HepG2 (cell line): ENCODE measurements around the gene FIGNL1. TPM values are rescaled to one million over a fixed set of nuclear protein-coding genes. Genes with fewer than 3 reads are reported as not detected.

ENCODE experiments used
- ARID5B ChIP-seq: IDR thresholded peaks from 2 replicates; pipeline ENCODE4 v1.4.0; 2020; ENCODE audit warnings: mild to moderate bottlenecking, missing genetic modification reagents
- ATF7 ChIP-seq, 2 experiments: fragments of 450-650 bp in 1 of 2; sonication (generic) in 1 of 2; formaldehyde crosslinking in 1 of 2; IDR thresholded peaks; 2 replicates each; pipeline versions ENCODE4 v1.4.0 to v1.6.1; 2016 to 2020; ENCODE audit warnings: antibody characterized with exemption in 1 of 2, mild to moderate bottlenecking in 1 of 2, missing genetic modification reagents in 1 of 2
- HOMEZ ChIP-seq: IDR thresholded peaks from 2 replicates; pipeline ENCODE4 v1.6.1; 2016; ENCODE audit warnings: low read depth
- HOXA5 ChIP-seq: sonication (generic); formaldehyde crosslinking; IDR thresholded peaks from 2 replicates; pipeline ENCODE4 v1.4.0; 2020; ENCODE audit warnings: missing genetic modification reagents
- JUN ChIP-seq: sonication (generic); formaldehyde crosslinking; IDR thresholded peaks from 2 replicates; pipeline ENCODE4 v1.4.0; 2020; ENCODE audit warnings: mild to moderate bottlenecking, missing genetic modification reagents
- MTA1 ChIP-seq: sonication (generic); formaldehyde crosslinking; IDR thresholded peaks from 2 replicates; pipeline ENCODE4 v1.4.0; 2020; ENCODE audit warnings: missing genetic modification reagents, mild to moderate bottlenecking, borderline replicate concordance
- MTF1 ChIP-seq: sonication (generic); formaldehyde crosslinking; IDR thresholded peaks from 2 replicates; pipeline ENCODE4 v1.5.0; 2020; ENCODE audit warnings: missing genetic modification reagents
- TARDBP ChIP-seq: sonication (generic); formaldehyde crosslinking; IDR thresholded peaks from 2 replicates; pipeline ENCODE4 v1.8.0; 2022; ENCODE audit warnings: mild to moderate bottlenecking, missing genetic modification reagents
- ZIK1 ChIP-seq: sonication (generic); formaldehyde crosslinking; IDR thresholded peaks from 2 replicates; pipeline ENCODE4 v1.5.0; 2020; ENCODE audit warnings: mild to moderate bottlenecking, low read depth, missing genetic modification reagents, borderline replicate concordance
- ZNF280B ChIP-seq: sonication (generic); formaldehyde crosslinking; IDR thresholded peaks from 2 replicates; pipeline ENCODE4 v1.5.0; 2020; ENCODE audit warnings: missing genetic modification reagents, mild to moderate bottlenecking, borderline replicate concordance
- ZNF543 ChIP-seq: sonication (generic); formaldehyde crosslinking; IDR thresholded peaks from 2 replicates; pipeline ENCODE4 v1.4.0; 2020; ENCODE audit warnings: mild to moderate bottlenecking, missing genetic modification reagents
- ZNF564 ChIP-seq: sonication (generic); formaldehyde crosslinking; IDR thresholded peaks from 2 replicates; pipeline ENCODE4 v1.8.1; 2023; ENCODE audit warnings: mild to moderate bottlenecking, missing genetic modification reagents
- ZNF576 ChIP-seq: sonication (generic); formaldehyde crosslinking; IDR thresholded peaks from 2 replicates; pipeline ENCODE4 v1.4.0; 2020; ENCODE audit warnings: mild to moderate bottlenecking, missing genetic modification reagents
- ZNF687 ChIP-seq: sonication (generic); formaldehyde crosslinking; IDR thresholded peaks from 2 replicates; pipeline ENCODE4 v1.5.1; 2020; ENCODE audit warnings: mild to moderate bottlenecking, missing genetic modification reagents, moderate library complexity
- ZNF777 ChIP-seq: sonication (generic); formaldehyde crosslinking; IDR thresholded peaks from 2 replicates; pipeline ENCODE4 v1.4.0; 2020; ENCODE audit warnings: missing genetic modification reagents
- ZSCAN9 ChIP-seq: IDR thresholded peaks from 2 replicates; pipeline ENCODE4 v1.6.1; 2016; ENCODE audit warnings: borderline replicate concordance
- polyA plus RNA-seq, 8 experiments: library from polyadenylated mRNA; depleted of rRNA in 3 of 8; stranded (reverse) in 7 of 8; unstranded in 1 of 8; fragments of >200 nt; fragmentation: Illumina TruSeq in 4 of 8; extraction: Trizol in 4 of 8; gene quantifications; 2 replicates each; pipeline versions ENCODE4 v1.2.1 to v1.2.3, GENCODE V29; 2011 to 2016; ENCODE audit warnings: low read depth in 4 of 8, missing spikeins in 1 of 8, mixed read lengths in 1 of 8; ENCODE audit not compliant: insufficient read depth in 1 of 8
- total RNA-seq, 5 experiments: library from RNA; depleted of rRNA; stranded (reverse); fragments of >200 nt; fragmentation: Illumina TruSeq; extraction: Trizol; gene quantifications; 2 replicates each; pipeline ENCODE4 v1.2.3, GENCODE V29; 2016; ENCODE audit warnings: low read depth in 1 of 5

Gene FIGNL1
- total and polyA plus RNA-seq, 2 of the 13 experiments (the other 11 are each of a cell fraction or from before 2014, with no cell fraction given), result 4.0 to 20.9 TPM

- peak; percentile 100 for TF ChIP-seq ZNF687 (CRISPR knock-in tag)
- no peak for TF ChIP-seq MTF1 (CRISPR knock-in tag)
- 0 out of 2 replicates have a peak, but pooled peaks have one; percentile 55 for TF ChIP-seq ZNF280B (CRISPR knock-in tag)
- TF ChIP-seq ARID5B (CRISPR knock-in tag), result 0 out of 2 replicates have a peak, but pooled peaks have one; percentile 71
- peak; percentile 86; the same call in 1 of the 2 replicates for TF ChIP-seq ZNF564 (CRISPR knock-in tag)
- peak; percentile 43; the same call in 1 of the 2 replicates for TF ChIP-seq ZNF777
- TF ChIP-seq ZNF576 (CRISPR knock-in tag), result 0 out of 2 replicates have a peak, but pooled peaks have one; percentile 30
- TF ChIP-seq TARDBP (CRISPR knock-in tag), result peak; percentile 50; the same call in 1 of the 2 replicates
- peak; percentile 89; the same call in 1 of the 2 replicates for TF ChIP-seq ZNF543 (CRISPR knock-in tag)
- peak; percentile 28; the same call in 1 of the 2 replicates for TF ChIP-seq HOMEZ (CRISPR knock-in tag)
- peak; percentile 65; the same call in 1 of the 2 replicates for TF ChIP-seq MTA1 (CRISPR knock-in tag)
- peak; percentile 35; the same call in 1 of the 2 replicates for TF ChIP-seq ZSCAN9 (CRISPR knock-in tag)
- TF ChIP-seq JUN, result no peak
- TF ChIP-seq ZIK1 (CRISPR knock-in tag), result peak; percentile 90
- TF ChIP-seq ATF7 (IDR thresholded peaks at IDR 0.05), result no peak
- no peak for TF ChIP-seq ATF7 (CRISPR knock-in tag; IDR thresholded peaks at IDR 0.05)
- TF ChIP-seq HOXA5, result peak; percentile 73
Measured at GRCh38 chr7:50449881-50450589, at the start of gene FIGNL1 (continued).
